ENCODE data around the gene IL6R.
A peak's percentile ranks its signal among the peaks of the same experiment; 100 is the strongest.

The IL6R gene

DNA sequence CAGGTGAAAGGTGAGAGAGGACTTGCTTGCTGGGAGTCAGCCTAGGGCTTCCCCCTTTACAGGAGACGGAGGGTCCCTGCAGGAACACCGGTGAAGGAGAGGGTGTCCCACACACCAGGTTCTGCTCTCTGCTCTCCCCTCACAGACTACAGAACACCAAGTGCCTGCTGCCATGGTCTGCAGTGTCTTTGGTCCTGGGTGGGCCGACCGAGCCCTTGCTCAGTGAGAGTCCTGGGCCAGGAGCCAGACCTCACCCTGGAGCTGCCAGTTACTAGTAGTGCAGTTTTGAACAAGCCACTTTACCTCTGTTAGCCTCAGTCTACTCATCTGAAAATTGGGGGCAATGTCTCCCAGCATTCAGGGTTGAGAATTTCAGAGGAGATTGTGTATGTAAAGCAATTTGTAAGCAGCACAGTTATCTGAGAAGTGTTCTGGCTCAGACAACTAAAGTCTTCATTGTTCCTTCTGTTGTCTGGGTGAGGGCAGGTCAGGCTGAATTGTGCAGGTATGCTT, 2.7 kb upstream of the IL6R start:
- H4K20me1 ChIP-seq (ENCODE audit: insufficient read depth, low read length): no peaks in the 10 kb centered on the region
- TF ChIP-seq EZH2phosphoT487 (IDR thresholded peaks at IDR 0.05; ENCODE audit: low read length) (no peak), CTCF (IDR thresholded peaks at IDR 0.05; ENCODE audit: low read length) (no peak), EZH2 (optimal IDR thresholded peaks at IDR 0.05; ENCODE audit: low read depth, low read length) (no peak)
- no peak overlapping the region for H3K4me3 ChIP-seq (ENCODE audit: low read length)
- peak overlapping the region; percentile 92; the same call in 1 of the 2 replicates for H3K27ac ChIP-seq (ENCODE audit: low read length)
- H3K4me2 ChIP-seq (ENCODE audit: low read depth, low read length): peak overlapping the region; percentile 72
- DNase-seq: no peak
- no peaks in the 10 kb centered on the region for H3K9me3 ChIP-seq (replicated peaks; ENCODE audit: insufficient read depth, low read length)
- peaks cover 21% of the 10 kb centered on the region for H3K79me2 ChIP-seq (ENCODE audit: low read length)
- H3K9ac ChIP-seq (ENCODE audit: low read length): no peak overlapping the region; the same call in 1 of the 2 replicates
- H3K4me1 ChIP-seq (ENCODE audit: low read length): peaks cover 50% of the 10 kb centered on the region
- no peaks in the 10 kb centered on the region for H3K27me3 ChIP-seq (replicated peaks; ENCODE audit: insufficient read depth, low read length)
- H3F3A ChIP-seq (ENCODE audit: insufficient read depth, low read length): peaks cover 69% of the 10 kb centered on the region
- peak overlapping the region; percentile 46 for H2AFZ ChIP-seq (ENCODE audit: low read length)
- H3K9me2 ChIP-seq (replicated peaks; ENCODE audit: insufficient read depth, low read length): no peaks in the 10 kb centered on the region
- H3K36me3 ChIP-seq (replicated peaks; ENCODE audit: insufficient read depth, low read length): no peaks in the 10 kb centered on the region

GRCh38 chr1:154403261-154403943, 1.7 kb upstream of the IL6R start:
- H3K9me3 ChIP-seq (replicated peaks; ENCODE audit: insufficient read depth, low read length): no peaks in the 10 kb centered on the region
- peak overlapping the region; percentile 54 for H2AFZ ChIP-seq (ENCODE audit: low read length)
- H3K27ac ChIP-seq (ENCODE audit: low read length): peak overlapping the region; percentile 92
- peak; percentile 85 for DNase-seq
- H4K20me1 ChIP-seq (ENCODE audit: insufficient read depth, low read length): no peaks in the 10 kb centered on the region
- H3K4me2 ChIP-seq (ENCODE audit: low read depth, low read length): peak overlapping the region; percentile 72
- TF ChIP-seq EZH2 (optimal IDR thresholded peaks at IDR 0.05; ENCODE audit: low read depth, low read length): no peak
- TF ChIP-seq CTCF (IDR thresholded peaks at IDR 0.05; ENCODE audit: low read length): peak; percentile 24
- TF ChIP-seq EZH2phosphoT487 (IDR thresholded peaks at IDR 0.05; ENCODE audit: low read length): no peak
- H3F3A ChIP-seq (ENCODE audit: insufficient read depth, low read length): peaks cover 69% of the 10 kb centered on the region
- H3K9me2 ChIP-seq (replicated peaks; ENCODE audit: insufficient read depth, low read length): no peaks in the 10 kb centered on the region
- H3K4me1 ChIP-seq (ENCODE audit: low read length): peaks cover 47% of the 10 kb centered on the region
- no peak overlapping the region for H3K4me3 ChIP-seq (ENCODE audit: low read length)
- H3K79me2 ChIP-seq (ENCODE audit: low read length): peaks cover 30% of the 10 kb centered on the region
- H3K9ac ChIP-seq (ENCODE audit: low read length): peak overlapping the region; percentile 94
- H3K27me3 ChIP-seq (replicated peaks; ENCODE audit: insufficient read depth, low read length): no peaks in the 10 kb centered on the region
- no peaks in the 10 kb centered on the region for H3K36me3 ChIP-seq (replicated peaks; ENCODE audit: insufficient read depth, low read length)

GRCh38 chr1:154403983-154404382, 1.2 kb upstream of the IL6R start:
- no peaks in the 10 kb centered on the region for H3K9me2 ChIP-seq (replicated peaks; ENCODE audit: insufficient read depth, low read length)
- no peak for DNase-seq
- H3K4me1 ChIP-seq (ENCODE audit: low read length): peaks cover 49% of the 10 kb centered on the region
- H3K4me3 ChIP-seq (ENCODE audit: low read length): no peak overlapping the region
- H3K27ac ChIP-seq (ENCODE audit: low read length): peak overlapping the region; percentile 92
- no peak for TF ChIP-seq CTCF (IDR thresholded peaks at IDR 0.05; ENCODE audit: low read length)
- no peak for TF ChIP-seq EZH2phosphoT487 (IDR thresholded peaks at IDR 0.05; ENCODE audit: low read length)
- TF ChIP-seq EZH2 (optimal IDR thresholded peaks at IDR 0.05; ENCODE audit: low read depth, low read length): no peak
- peak overlapping the region; percentile 63 for H2AFZ ChIP-seq (ENCODE audit: low read length)
- no peaks in the 10 kb centered on the region for H4K20me1 ChIP-seq (ENCODE audit: insufficient read depth, low read length)
- H3K9ac ChIP-seq (ENCODE audit: low read length): peak overlapping the region; percentile 94
- H3F3A ChIP-seq (ENCODE audit: insufficient read depth, low read length): peaks cover 72% of the 10 kb centered on the region
- no peaks in the 10 kb centered on the region for H3K9me3 ChIP-seq (replicated peaks; ENCODE audit: insufficient read depth, low read length)
- H3K36me3 ChIP-seq (replicated peaks; ENCODE audit: insufficient read depth, low read length): no peaks in the 10 kb centered on the region
- peak overlapping the region; percentile 72 for H3K4me2 ChIP-seq (ENCODE audit: low read depth, low read length)
- H3K27me3 ChIP-seq (replicated peaks; ENCODE audit: insufficient read depth, low read length): no peaks in the 10 kb centered on the region
- peaks cover 36% of the 10 kb centered on the region for H3K79me2 ChIP-seq (ENCODE audit: low read length)

Data from MM.1S (cell line).